Ramos (cell line): ENCODE results near the gene BTBD7.

Experiments used
- in situ Hi-C: fragments of 300-500 bp; cut with MboI; formaldehyde crosslinking; loops from one replicate; pipeline ENCODE4 v1.14.3; 2022; ENCODE audit warnings: low sequenced_read_pairs; ENCODE audit not compliant: unreplicated experiment

Gene BTBD7

GRCh38 chr14:93206793-93207467 lies 125.9 kb downstream of the BTBD7 start, which contains the start of the genes GON7 and UBR7:
Gene GON7 (minus strand): TSS chr14:93207065. CDS start chr14:93207037, 28 bp downstream.
Gene UBR7 (plus strand): TSS chr14:93207256. CDS start chr14:93207292, 36 bp downstream.
- in situ Hi-C loops: no loop called here

- in situ Hi-C loops: no loop called here
These were observed 131.6 kb downstream of the BTBD7 start for GRCh38 chr14:93201155-93201704.

- in situ Hi-C loops: no loop called here
These were observed 132.3 kb downstream of the BTBD7 start for GRCh38 chr14:93200553-93200952.

GRCh38 chr14:93199031-93199430 lies 133.8 kb downstream of the BTBD7 start:
- in situ Hi-C loops: no loop called here

- in situ Hi-C loops: no loop called here
These were observed 137.4 kb downstream of the BTBD7 start for GRCh38 chr14:93195316-93195999.
